Gastroesophageal sphincter (tissue), 4 donors: Measurements from ENCODE around the gene PRKD1. TPM values are rescaled to one million over a fixed set of nuclear protein-coding genes. Genes with fewer than 3 reads are reported as not detected.

Experiments
- ATAC-seq: fragments of 150-250 bp; one replicate; pipeline ENCODE4 v1.9.1; 2016; ENCODE audit warnings: mild to moderate bottlenecking, moderate library complexity
- H3K27ac ChIP-seq, 4 donors: fragments of 200-600 bp; sonication (generic) in 3 of 4; 1 replicate in 3 of 4; 2 replicates in 1 of 4; pipeline ENCODE4 v1.5.1; 2016 to 2019
- H3K27me3 ChIP-seq: fragments of 200-600 bp; sonication (generic); one replicate; pipeline ENCODE4 v1.5.1; 2019
- H3K36me3 ChIP-seq, 2 donors: fragments of 200-600 bp; sonication (generic); one replicate each; pipeline ENCODE4 v1.5.1; 2019; ENCODE audit warnings: control low read depth in 1 of 2
- H3K4me1 ChIP-seq, 3 donors: fragments of 200-600 bp; sonication (generic); 1 replicate in 2 of 3; 2 replicates in 1 of 3; pipeline ENCODE4 v1.5.1; 2016 to 2019; ENCODE audit warnings: control low read depth in 2 of 3
- H3K4me3 ChIP-seq, 2 donors: fragments of 200-600 bp; sonication (generic); one replicate each; pipeline ENCODE4 v1.5.1; 2019; ENCODE audit warnings: mild to moderate bottlenecking in 1 of 2, moderate library complexity in 1 of 2
- H3K9me3 ChIP-seq, 3 donors: fragments of 200-600 bp; sonication (generic); one replicate each; pipeline ENCODE4 v1.5.1; 2017 to 2019; ENCODE audit warnings: control low read depth in 2 of 3
- EP300 ChIP-seq: sonication (generic); formaldehyde crosslinking; IDR thresholded peaks from one replicate; pipeline ENCODE4 v1.6.1; 2017; ENCODE audit warnings: antibody characterized with exemption, mild to moderate bottlenecking
- POLR2A ChIP-seq, 2 donors: fragments of 450-650 bp; IDR thresholded peaks; one replicate each; pipeline ENCODE4 v1.6.1; 2017; ENCODE audit warnings: antibody characterized with exemption in 2 of 2, mild to moderate bottlenecking in 2 of 2, moderate library complexity in 1 of 2
- POLR2AphosphoS5 ChIP-seq: sonication (generic); formaldehyde crosslinking; IDR thresholded peaks from one replicate; pipeline ENCODE4 v1.6.1; 2017; ENCODE audit warnings: antibody characterized with exemption
- WGBS, 2 donors: methylation state at CpG; one replicate each; pipeline ENCODE4 v1.1.5; 2018; ENCODE audit warnings: low coverage in 1 of 2; 5-methylcytosine and 5-hydroxymethylcytosine counted together
- total RNA-seq, 4 donors: library from RNA; depleted of rRNA; stranded (reverse); fragments of >200 nt; gene quantifications; one replicate each; pipeline ENCODE4 v1.1.0, GENCODE V29; 2016
- TF ChIP-seq, protein P1 (sequence below), 4 experiments: fragments of 200-600 bp in 2 of 4; fragments of 450-650 bp in 2 of 4; sonication (generic) in 1 of 4; IDR thresholded peaks; one replicate each; pipeline ENCODE4 v1.5.1; 2017 to 2019; ENCODE audit warnings: antibody characterized with exemption in 4 of 4, mild to moderate bottlenecking in 2 of 4, moderate library complexity in 2 of 4

Gene PRKD1
- total RNA-seq, 4 donors from 2014 or later: 11.9 to 14.3 (median 12.6) TPM

DNA sequence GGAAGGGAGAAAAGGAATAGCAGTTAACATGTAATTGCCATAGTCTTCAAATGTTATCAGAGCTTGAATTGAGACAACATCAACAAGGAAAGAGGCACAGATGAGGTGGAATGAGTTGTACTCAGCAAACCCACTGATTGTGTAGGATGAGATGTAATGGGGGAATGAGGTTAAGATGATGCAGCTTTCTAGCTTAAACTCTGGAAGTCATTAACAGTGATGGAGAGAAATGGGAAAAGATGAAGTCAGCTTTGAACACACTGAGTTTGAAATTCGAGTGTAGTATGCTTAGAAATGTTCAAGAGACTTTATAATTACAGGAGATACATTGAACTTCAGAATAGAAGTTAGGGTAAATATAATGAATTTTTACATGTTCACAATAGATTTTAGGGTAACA lies 106.9 kb downstream of the PRKD1 start:
- WGBS, 2 donors: 53 to 80% methylated on average over 1 of the region's 1 CpG
- Histone ChIP-seq H3K27ac (no peak overlapping the region), H3K36me3 (no peaks in the 10 kb centered on the region), H3K9me3 (no peaks in the 10 kb centered on the region), H3K27me3 (no peaks in the 10 kb centered on the region), H3K4me1 (peaks cover 0 to 36% (median 3%) of the 10 kb centered on the region in 3 donors), H3K4me3 (no peak overlapping the region)
- ATAC-seq: no peak
- TF ChIP-seq POLR2A (IDR thresholded peaks at IDR 0.05) (no peak), EP300 (no peak), POLR2AphosphoS5 (no peak)
- TF ChIP-seq, protein P1, sequence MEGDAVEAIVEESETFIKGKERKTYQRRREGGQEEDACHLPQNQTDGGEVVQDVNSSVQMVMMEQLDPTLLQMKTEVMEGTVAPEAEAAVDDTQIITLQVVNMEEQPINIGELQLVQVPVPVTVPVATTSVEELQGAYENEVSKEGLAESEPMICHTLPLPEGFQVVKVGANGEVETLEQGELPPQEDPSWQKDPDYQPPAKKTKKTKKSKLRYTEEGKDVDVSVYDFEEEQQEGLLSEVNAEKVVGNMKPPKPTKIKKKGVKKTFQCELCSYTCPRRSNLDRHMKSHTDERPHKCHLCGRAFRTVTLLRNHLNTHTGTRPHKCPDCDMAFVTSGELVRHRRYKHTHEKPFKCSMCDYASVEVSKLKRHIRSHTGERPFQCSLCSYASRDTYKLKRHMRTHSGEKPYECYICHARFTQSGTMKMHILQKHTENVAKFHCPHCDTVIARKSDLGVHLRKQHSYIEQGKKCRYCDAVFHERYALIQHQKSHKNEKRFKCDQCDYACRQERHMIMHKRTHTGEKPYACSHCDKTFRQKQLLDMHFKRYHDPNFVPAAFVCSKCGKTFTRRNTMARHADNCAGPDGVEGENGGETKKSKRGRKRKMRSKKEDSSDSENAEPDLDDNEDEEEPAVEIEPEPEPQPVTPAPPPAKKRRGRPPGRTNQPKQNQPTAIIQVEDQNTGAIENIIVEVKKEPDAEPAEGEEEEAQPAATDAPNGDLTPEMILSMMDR (IDR thresholded peaks at IDR 0.05): no peak

DNA sequence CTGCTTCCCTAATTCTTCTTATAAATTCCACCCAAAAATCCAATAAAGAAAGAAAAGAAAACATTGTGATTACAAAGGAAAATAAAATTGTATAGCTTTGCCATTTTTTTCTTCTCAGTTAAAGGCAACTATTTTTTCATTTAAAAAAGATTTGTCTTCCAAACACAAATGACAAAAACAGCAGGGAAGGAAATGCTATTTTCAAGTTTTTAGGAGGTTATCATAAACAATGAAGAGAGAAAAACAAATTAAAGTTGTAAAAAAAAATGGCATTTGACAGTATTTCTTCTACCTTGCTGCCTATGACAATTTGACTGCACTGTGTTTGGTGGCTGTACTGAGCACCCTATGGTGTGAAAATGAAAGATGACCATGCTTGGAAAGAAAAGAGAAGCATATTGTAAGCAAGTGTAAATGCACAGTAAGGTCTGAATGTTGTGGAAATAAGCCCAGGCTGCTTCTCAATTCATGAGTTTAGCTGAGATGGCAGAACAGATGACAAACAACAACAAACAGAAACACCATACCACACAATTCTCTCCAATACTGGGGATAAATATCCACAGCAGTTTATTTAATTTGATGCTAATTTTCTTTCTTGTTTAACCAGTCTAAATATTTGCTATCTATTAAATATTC lies 109.8 kb downstream of the PRKD1 start:
- no peak overlapping the region for H3K4me3 ChIP-seq
- no peaks in the 10 kb centered on the region for H3K36me3 ChIP-seq
- no peaks in the 10 kb centered on the region for H3K9me3 ChIP-seq
- H3K4me1 ChIP-seq: peaks cover 0 to 33% (median 3%) of the 10 kb centered on the region in 3 donors
- TF ChIP-seq, protein P1 (IDR thresholded peaks at IDR 0.05): no peak
- no peak for TF ChIP-seq POLR2A (IDR thresholded peaks at IDR 0.05)
- H3K27ac ChIP-seq: no peak overlapping the region
- H3K27me3 ChIP-seq: no peaks in the 10 kb centered on the region
- no peak for ATAC-seq

- ATAC-seq: no peak
- WGBS, 2 donors: 62 to 81% methylated on average over 3 to 4 of the region's 4 CpGs
- H3K36me3 ChIP-seq: no peaks in the 10 kb centered on the region
These were observed 112.5 kb downstream of the PRKD1 start for GRCh38 chr14:29815016-29815674.

DNA sequence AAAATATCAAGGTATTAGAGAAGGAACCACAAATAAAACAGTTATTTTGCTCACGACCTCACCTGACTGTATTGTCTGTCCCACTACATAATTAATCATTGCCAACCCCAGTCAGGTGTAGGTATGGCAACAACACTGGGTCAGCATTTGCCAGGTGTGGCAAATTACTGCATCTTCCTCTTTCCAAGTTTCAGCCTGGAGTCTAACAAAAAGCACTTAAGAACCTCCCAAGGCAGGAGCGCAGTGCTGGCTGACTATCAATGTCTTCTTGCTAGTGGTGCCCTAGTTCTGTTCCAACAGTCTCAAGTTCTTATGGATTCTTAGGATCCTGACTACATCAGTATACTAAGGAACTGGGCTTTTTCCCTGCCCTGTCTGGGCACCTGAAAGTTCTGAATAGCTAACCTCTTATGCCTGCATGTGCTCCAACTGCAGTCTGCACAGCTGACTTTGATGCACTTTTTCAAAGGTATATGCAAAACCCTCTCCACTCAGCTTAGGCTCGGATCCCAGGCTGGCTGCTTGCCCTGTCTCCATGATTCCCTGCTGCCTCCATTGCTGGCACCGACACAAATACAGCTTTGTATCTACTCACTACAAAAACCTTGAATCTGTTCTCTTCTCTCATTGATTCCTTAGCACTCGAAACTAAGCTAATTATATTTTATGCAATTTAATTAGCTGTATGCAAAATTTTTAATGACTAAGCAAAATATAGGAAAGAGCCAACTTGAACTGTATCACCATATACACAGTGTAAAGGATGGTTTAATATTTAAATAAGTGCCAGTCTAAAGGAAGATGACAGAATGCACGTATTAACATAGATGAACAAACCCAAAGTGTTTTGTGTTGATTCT lies 113.3 kb downstream of the PRKD1 start:
- no peak overlapping the region for H3K27ac ChIP-seq
- no peak for ATAC-seq
- no peak overlapping the region for H3K4me3 ChIP-seq
- H3K9me3 ChIP-seq: no peaks in the 10 kb centered on the region
- H3K27me3 ChIP-seq: no peaks in the 10 kb centered on the region
- H3K4me1 ChIP-seq: peaks cover 0 to 23% (median 4%) of the 10 kb centered on the region in 3 donors
- no peaks in the 10 kb centered on the region for H3K36me3 ChIP-seq
- TF ChIP-seq POLR2A (IDR thresholded peaks at IDR 0.05) (no peak), EP300 (no peak), POLR2AphosphoS5 (no peak)
- TF ChIP-seq, protein P1 (IDR thresholded peaks at IDR 0.05): no peak
- WGBS, 2 donors: 35 to 53% methylated on average over 6 of the region's 6 CpGs

More at GRCh38 chr14:29815016-29815674, 112.5 kb downstream of the PRKD1 start:
- Histone ChIP-seq H3K4me3 (no peak overlapping the region), H3K27me3 (no peaks in the 10 kb centered on the region), H3K9me3 (no peaks in the 10 kb centered on the region), H3K4me1 (peaks cover 0 to 22% (median 4%) of the 10 kb centered on the region in 3 donors), H3K27ac (no peak overlapping the region)
- no peak for TF ChIP-seq EP300
- no peak for TF ChIP-seq POLR2AphosphoS5
- TF ChIP-seq POLR2A (IDR thresholded peaks at IDR 0.05): no peak
- TF ChIP-seq, protein P1 (IDR thresholded peaks at IDR 0.05): no peak
